ENCODE measurements around the gene SLITRK1.

GRCh38 chr13:83907196-83907989, 25.1 kb upstream of the SLITRK1 start:
- TF ChIP-seq POLR2AphosphoS5 (IDR thresholded peaks at IDR 0.05) (no peak), CTCF (IDR thresholded peaks at IDR 0.05) (no peak)
